ENCODE results near the gene MYBPC3.

MYBPC3 gene

DNA sequence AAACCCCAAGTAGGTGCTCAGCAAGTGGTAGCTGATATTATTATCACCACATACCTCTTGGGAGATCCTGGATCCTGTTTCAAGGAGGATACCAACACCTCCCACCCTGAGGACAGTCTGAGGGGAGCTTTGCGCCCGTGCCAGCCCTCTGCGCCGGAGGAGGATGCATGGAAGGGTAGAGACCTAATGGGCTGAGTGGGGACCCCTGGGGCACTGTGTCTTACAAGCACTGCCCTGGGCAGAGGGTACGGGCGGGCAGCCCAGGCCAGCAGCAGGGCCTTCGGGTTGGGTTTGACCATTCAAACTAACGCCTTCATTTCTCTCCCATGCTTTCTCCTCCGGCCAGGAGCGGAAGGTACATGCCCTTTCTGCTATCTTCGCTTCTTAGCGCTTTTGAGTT lies 26.3 kb downstream of the MYBPC3 start:
- no peak overlapping the region for H3K9ac ChIP-seq (ENCODE audit: low read depth, low read length, poor library complexity, severe bottlenecking)
- no peaks in the 10 kb centered on the region for H3K27me3 ChIP-seq (ENCODE audit: insufficient read depth, low read length, poor library complexity, severe bottlenecking)
- no peaks in the 10 kb centered on the region for H4K20me1 ChIP-seq (ENCODE audit: insufficient read depth, low read length, poor library complexity, severe bottlenecking)
- H3K4me3 ChIP-seq (ENCODE audit: low read length, poor library complexity, severe bottlenecking): no peak overlapping the region
- H3K36me3 ChIP-seq (ENCODE audit: insufficient read depth, low read length): peaks cover 11% of the 10 kb centered on the region; the same call in 1 of the 2 replicates
- no peak overlapping the region for H3K4me2 ChIP-seq (ENCODE audit: low read depth, low read length, poor library complexity, severe bottlenecking)
- H3K9me2 ChIP-seq (replicated peaks; ENCODE audit: low read depth, low read length): no peaks in the 10 kb centered on the region
- H3K79me2 ChIP-seq (ENCODE audit: insufficient read depth, low read length): no peaks in the 10 kb centered on the region
- H2AFZ ChIP-seq (ENCODE audit: low read length): no peak overlapping the region
- no peak for TF ChIP-seq CTCF (conservative IDR thresholded peaks at IDR 0.05; ENCODE audit: low read length)
- no peak for TF ChIP-seq EZH2phosphoT487 (IDR thresholded peaks at IDR 0.05; ENCODE audit: borderline replicate concordance)
- H3K4me1 ChIP-seq (ENCODE audit: insufficient read depth, low read length, poor library complexity, severe bottlenecking): no peaks in the 10 kb centered on the region
- H3F3A ChIP-seq (ENCODE audit: low read depth): no peaks in the 10 kb centered on the region
- H3K9me3 ChIP-seq (ENCODE audit: insufficient read depth, low read depth, low read length): no peaks in the 10 kb centered on the region

GRCh38 chr11:47325271-47326041 lies 27.0 kb downstream of the MYBPC3 start:
- Histone ChIP-seq H3K27me3 (ENCODE audit: insufficient read depth, low read length, poor library complexity, severe bottlenecking) (no peaks in the 10 kb centered on the region), H3F3A (ENCODE audit: low read depth) (no peaks in the 10 kb centered on the region), H2AFZ (ENCODE audit: low read length) (no peak overlapping the region), H3K9me3 (ENCODE audit: insufficient read depth, low read depth, low read length) (no peaks in the 10 kb centered on the region), H3K9me2 (replicated peaks; ENCODE audit: low read depth, low read length) (no peaks in the 10 kb centered on the region), H3K4me1 (ENCODE audit: insufficient read depth, low read length, poor library complexity, severe bottlenecking) (no peaks in the 10 kb centered on the region), H3K9ac (ENCODE audit: low read depth, low read length, poor library complexity, severe bottlenecking) (no peak overlapping the region), H3K4me3 (ENCODE audit: low read length, poor library complexity, severe bottlenecking) (no peak overlapping the region), H4K20me1 (ENCODE audit: insufficient read depth, low read length, poor library complexity, severe bottlenecking) (no peaks in the 10 kb centered on the region), H3K36me3 (ENCODE audit: insufficient read depth, low read length) (peaks cover 17% of the 10 kb centered on the region; the same call in 1 of the 2 replicates), H3K79me2 (ENCODE audit: insufficient read depth, low read length) (no peaks in the 10 kb centered on the region), H3K4me2 (ENCODE audit: low read depth, low read length, poor library complexity, severe bottlenecking) (no peak overlapping the region)
- TF ChIP-seq EZH2phosphoT487 (IDR thresholded peaks at IDR 0.05; ENCODE audit: borderline replicate concordance) (no peak), CTCF (conservative IDR thresholded peaks at IDR 0.05; ENCODE audit: low read length) (no peak)

GRCh38 chr11:47324520-47324919 lies 28.0 kb downstream of the MYBPC3 start:
- H2AFZ ChIP-seq (ENCODE audit: low read length): no peak overlapping the region
- no peaks in the 10 kb centered on the region for H3K79me2 ChIP-seq (ENCODE audit: insufficient read depth, low read length)
- no peaks in the 10 kb centered on the region for H3K9me2 ChIP-seq (replicated peaks; ENCODE audit: low read depth, low read length)
- H3K4me3 ChIP-seq (ENCODE audit: low read length, poor library complexity, severe bottlenecking): no peak overlapping the region
- no peaks in the 10 kb centered on the region for H3K27me3 ChIP-seq (ENCODE audit: insufficient read depth, low read length, poor library complexity, severe bottlenecking)
- no peak overlapping the region for H3K9ac ChIP-seq (ENCODE audit: low read depth, low read length, poor library complexity, severe bottlenecking)
- no peak overlapping the region for H3K4me2 ChIP-seq (ENCODE audit: low read depth, low read length, poor library complexity, severe bottlenecking)
- no peaks in the 10 kb centered on the region for H4K20me1 ChIP-seq (ENCODE audit: insufficient read depth, low read length, poor library complexity, severe bottlenecking)
- no peaks in the 10 kb centered on the region for H3F3A ChIP-seq (ENCODE audit: low read depth)
- H3K36me3 ChIP-seq (ENCODE audit: insufficient read depth, low read length): peaks cover 19% of the 10 kb centered on the region; the same call in 1 of the 2 replicates
- no peak for TF ChIP-seq EZH2phosphoT487 (IDR thresholded peaks at IDR 0.05; ENCODE audit: borderline replicate concordance)
- no peak for TF ChIP-seq CTCF (conservative IDR thresholded peaks at IDR 0.05; ENCODE audit: low read length)
- no peaks in the 10 kb centered on the region for H3K9me3 ChIP-seq (ENCODE audit: insufficient read depth, low read depth, low read length)
- H3K4me1 ChIP-seq (ENCODE audit: insufficient read depth, low read length, poor library complexity, severe bottlenecking): no peaks in the 10 kb centered on the region

Data from Loucy (cell line).